HG03565 (cell line): ENCODE measurements around the gene CMIP.

Experiments
- ATAC-seq: cut with Tn5 transposase; IDR thresholded peaks from one replicate; pipeline ENCODE4 v1.9.1; 2021; ENCODE audit warnings: mild to moderate bottlenecking, moderate library complexity; ENCODE audit not compliant: unreplicated experiment

CMIP gene

DNA sequence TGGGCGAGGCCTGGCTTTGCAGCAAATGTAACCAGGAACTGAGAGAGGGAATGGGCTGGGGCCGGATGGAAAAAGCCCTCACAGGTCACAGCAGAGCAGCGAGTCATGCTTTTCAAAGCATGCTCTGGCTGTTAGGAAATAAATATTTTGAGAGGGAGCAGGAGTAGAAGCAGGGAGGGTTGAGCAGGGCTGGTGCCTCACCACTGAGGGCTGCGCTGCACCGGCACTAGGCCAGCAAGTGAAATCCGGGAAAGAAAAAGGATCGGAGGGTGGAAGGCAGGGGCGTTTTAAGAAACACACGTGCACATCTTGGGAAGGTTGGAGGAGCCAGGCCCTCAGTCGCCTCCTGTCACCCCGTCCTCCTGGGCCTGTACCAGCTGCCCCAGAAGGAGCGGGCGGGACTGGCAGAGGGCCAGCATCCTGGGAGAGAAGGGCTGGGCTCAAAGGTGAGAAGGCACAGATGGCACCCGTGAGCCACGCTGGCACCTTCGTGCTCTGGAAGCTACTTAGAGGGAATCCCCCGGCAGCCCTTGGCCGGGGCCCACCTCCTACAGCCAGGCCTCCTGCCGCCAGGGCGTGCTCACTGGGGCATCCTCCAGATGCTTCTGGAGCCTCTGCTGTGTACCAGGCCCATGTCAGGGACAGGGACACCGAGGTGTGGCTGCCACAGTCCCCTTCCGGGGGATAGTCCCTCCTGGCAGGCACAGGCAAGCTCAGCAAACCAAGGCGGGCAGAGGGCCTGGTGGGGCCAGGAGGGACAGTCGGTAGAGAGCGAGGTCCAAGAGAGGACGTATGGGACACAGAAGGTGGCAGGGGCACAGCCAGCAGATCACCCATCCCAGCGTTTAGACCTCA is 263.0 kb downstream of the CMIP start:
- ATAC-seq, result no peak

GRCh38 chr16:81708266-81709015 is 263.8 kb downstream of the CMIP start:
- no peak for ATAC-seq

- ATAC-seq, result no peak
Measured at GRCh38 chr16:81709016-81709900, 264.6 kb downstream of the CMIP start.

- no peak for ATAC-seq
Measured at GRCh38 chr16:81710044-81710443, 265.4 kb downstream of the CMIP start.

DNA sequence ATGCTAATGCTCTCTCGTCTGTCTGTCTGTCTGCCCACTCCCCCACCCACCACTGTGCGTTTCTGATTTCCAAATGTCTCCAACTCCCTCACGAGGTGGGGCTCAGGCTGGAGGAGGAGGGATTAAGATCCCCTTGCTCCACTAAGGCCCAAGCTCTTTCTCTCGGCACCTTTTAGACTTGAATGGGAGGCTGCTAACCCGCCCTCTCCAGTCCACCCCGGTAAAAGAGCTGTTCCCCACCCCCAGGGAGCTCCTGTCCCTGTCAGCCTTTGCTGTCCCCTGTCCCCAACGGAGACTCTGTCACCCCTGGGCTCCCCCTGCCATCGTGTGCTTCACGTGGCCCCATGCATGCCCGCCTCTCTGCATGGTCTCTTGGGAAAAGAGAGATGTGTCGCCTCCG is 266.0 kb downstream of the CMIP start:
- no peak for ATAC-seq

GRCh38 chr16:81711657-81712319 is 267.2 kb downstream of the CMIP start:
- no peak for ATAC-seq

DNA sequence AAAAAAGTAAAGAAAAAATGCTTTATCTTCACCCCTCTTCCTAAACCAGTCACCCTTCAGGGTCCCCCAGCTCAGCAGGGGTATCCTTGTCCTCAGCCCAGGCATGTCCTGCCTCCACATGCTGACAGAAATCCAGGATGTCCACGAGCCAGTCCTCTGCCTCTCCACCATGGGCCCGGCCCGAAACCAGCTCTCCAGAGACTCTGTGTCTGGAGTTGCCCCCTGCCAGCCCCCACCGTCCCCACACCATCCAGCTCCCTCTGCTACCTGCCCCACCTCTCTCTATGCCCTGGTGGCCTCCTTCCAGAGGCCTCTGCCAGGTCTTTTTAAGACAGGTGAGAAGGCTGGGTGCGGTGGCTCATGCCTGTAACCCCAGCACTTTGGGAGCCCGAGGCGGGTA is 268.1 kb downstream of the CMIP start:
- no peak for ATAC-seq

- no peak for ATAC-seq
Measured at GRCh38 chr16:81713295-81713772, 268.7 kb downstream of the CMIP start.

GRCh38 chr16:81713796-81714195 is 269.2 kb downstream of the CMIP start:
- ATAC-seq, result no peak

DNA sequence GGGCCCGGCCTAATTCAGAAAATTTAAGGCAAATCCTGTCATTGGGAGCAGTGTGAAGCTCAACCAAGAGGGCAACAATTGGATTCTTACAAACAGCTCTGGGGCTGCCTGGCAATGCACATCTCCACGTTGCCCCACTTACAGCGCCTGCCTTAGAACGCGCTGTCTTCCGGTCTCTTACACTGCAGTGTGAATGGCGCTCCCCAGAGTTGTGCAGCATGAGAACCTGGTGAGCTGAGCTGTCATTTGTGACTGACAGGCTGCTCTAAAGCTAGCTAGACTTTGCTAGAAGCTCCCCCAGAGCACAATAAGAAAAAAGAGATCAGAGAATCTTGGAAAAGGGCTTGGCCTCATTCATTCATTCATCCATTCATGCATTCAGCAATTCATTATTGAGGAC is 270.0 kb downstream of the CMIP start:
- no peak for ATAC-seq

DNA sequence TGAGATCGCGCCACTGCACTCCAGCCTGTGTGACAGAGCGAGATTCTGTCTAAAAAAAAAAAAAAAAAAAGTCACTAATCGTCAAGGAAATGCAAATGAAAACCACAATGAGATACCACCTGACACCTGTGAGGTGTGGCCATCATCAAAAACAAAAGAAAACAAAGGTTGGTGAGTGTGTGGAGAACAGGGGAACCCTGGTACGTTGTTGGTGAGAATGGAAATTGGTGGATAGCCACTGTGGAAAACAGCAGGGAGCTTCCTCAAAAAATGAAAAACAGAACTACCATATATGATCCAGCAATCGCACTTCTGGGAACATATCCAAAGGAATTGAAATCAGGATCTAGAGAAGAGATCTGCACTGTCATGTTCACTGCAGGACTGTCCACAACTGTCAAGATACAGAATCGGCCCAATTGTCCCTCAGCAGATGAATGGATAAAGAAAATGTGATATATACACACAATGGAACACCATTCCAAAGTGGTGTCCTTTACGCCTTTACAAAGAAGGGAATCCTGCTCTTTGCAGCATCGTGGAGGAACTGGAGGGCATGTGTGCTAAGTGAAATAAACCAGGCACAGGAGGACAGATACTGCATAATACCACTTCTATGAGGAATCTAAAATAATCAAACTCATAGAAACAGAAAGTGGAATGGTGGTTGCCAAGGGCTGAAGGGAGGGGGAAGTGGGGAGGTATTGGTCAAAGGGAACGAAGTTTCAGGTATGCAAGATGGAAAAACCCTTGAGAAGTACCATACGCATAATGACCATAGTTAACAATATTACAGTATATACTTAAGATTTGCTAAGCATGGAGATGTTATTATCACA is 271.0 kb downstream of the CMIP start:
- ATAC-seq, result peak; percentile 58

DNA sequence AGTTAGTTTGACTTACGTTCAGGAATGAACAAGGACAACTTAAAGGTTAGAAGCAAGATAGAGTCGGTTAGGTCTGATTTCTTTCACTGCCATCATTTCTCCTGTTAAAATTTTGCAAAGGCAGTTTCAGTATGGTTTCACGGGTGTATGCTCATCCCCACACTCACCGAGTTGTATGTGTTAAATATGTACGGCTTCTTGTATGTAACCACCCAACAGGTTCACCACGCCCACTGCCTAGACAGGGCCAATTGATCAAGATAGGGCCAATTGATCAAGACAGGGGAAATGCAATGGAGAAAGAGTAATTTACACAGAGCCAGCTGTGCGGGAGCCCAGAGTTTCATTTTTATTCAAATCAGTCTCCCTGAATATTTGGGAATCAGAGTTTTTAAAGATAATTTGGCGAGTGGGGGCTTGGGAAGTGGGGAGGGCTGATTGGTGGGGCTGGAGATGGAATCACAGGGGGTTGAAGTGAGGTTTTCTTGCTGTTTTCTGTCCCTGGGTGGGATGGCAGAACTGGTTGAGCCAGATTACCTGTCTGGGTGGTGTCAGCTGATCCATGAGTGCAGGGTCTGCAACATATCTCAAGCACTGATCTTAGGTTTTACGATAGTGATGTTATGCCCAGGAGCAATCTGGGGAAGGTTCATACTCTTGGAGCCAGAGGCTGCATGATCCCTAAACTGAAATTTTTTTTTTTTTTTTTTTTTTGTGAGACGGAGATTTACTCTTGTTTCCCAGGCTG is 272.0 kb downstream of the CMIP start:
- ATAC-seq, result no peak

GRCh38 chr16:81717662-81718189 is 273.1 kb downstream of the CMIP start:
- ATAC-seq, result no peak

DNA sequence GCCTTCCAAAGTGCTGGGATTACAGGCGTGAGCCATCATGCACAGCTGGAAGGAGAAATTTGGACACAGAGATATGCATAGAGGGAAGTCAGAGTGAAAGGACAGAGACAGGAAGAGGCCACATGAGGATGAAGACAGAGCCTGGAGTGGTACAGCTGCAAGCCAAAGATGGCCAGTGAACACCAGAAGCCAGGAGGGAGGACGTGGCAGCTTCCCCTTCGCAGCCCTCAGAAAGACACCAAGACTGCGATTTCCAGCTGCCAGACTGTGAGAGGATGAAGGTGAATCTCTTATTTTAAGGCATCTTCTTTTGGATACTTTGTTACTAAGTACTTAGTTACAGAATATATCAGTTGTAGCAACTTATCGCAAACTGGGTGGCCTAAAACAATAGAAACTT is 274.0 kb downstream of the CMIP start:
- no peak for ATAC-seq

DNA sequence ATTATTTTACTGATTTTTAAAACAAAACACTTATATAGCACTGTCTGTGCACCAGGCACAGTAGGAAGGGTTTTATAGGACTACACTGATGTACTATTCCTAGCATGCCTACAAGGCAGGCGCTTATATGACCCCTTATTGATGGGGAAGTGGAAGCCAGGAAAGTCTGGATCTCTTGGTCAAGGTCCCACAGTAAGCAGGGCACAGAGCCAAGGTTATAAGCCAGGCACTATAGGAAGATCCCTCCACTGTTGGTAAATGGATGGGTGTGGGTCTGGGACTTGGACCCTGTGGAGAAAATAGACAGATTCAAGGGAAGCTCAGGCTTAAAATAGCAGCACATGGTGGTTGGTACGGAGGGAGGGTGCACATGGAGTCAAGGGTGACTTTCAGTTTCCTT is 275.4 kb downstream of the CMIP start:
- no peak for ATAC-seq

DNA sequence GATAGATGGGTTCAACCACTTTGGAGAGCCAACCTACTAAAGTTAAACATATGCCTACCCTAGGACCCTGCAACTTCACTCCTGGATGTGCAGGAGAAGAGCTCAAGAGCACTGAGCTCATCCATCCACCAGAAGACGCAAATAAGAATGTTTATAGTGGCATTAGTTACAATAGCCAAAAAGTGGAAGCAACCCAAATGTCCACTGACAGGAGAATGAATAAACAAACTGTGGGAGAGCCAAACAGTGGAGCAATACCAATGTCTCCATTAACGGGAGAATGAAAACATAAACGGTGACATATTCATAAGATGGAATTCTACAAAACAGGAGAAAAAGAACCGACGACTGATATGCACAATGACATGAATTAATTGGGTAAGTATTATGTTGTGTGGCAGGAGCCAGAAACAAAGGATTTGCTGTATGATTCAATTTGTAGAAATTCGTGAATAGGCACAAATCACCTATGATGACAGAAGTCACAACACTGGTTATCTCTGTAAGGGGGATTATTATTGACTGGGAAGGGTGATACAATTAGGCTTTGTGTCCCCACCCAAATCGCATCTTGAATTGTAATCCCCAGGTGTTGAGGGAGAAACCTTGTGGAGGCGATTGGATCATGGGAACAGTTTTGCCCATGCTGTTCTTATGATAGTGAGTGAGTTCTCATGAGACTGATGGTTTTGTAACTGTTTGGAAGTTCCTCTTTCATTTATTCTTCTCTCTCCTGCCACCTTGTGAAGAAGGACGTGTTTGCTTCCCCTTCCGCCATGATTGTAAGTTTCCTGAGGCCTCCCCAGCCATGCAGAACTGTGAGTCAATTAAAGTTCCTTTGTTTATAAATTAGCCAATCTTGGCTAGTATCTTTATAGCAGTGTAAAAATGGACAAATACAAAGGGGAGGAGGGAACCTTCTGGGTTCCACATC is 276.6 kb downstream of the CMIP start:
- ATAC-seq, result no peak

- no peak for ATAC-seq
Measured at GRCh38 chr16:81723098-81723723, 278.6 kb downstream of the CMIP start.
